Astrocyte (in vitro differentiated cells and primary cell): ENCODE results near the gene ANKDD1A. TPM values are rescaled to one million over a fixed set of nuclear protein-coding genes. Genes with fewer than 3 reads are reported as not detected.

Experiments
- DNase-seq: peaks from one replicate; pipeline ENCODE4 v3.0.0-alpha.2; 2010; ENCODE audit warnings: low read depth
- FAIRE-seq: peaks from 2 replicates; lab custom pipeline; 2011; peaks lifted over from hg19 to GRCh38; lab: Jason Lieb, UNC
- H2AFZ ChIP-seq: 2 replicates; pipeline ENCODE4 v1.6.0; 2012; ENCODE audit warnings: low read depth, low read length, inconsistent platforms
- H3K27ac ChIP-seq: 2 replicates; pipeline ENCODE4 v1.5.1; 2011; ENCODE audit warnings: low read depth, low read length, inconsistent platforms
- H3K27me3 ChIP-seq: 2 replicates; pipeline ENCODE4 v1.6.0; 2011; ENCODE audit warnings: low read length, inconsistent platforms; ENCODE audit not compliant: insufficient read depth
- H3K36me3 ChIP-seq: 2 replicates; pipeline ENCODE4 v1.5.1; 2011; ENCODE audit warnings: low read length, inconsistent platforms; ENCODE audit not compliant: insufficient read depth
- H3K4me1 ChIP-seq: 2 replicates; pipeline ENCODE4 v1.5.1; 2011; ENCODE audit warnings: low read length, inconsistent platforms; ENCODE audit not compliant: insufficient read depth
- H3K4me2 ChIP-seq: 2 replicates; pipeline ENCODE4 v1.6.0; 2012; ENCODE audit warnings: low read length, inconsistent platforms
- H3K4me3 ChIP-seq: 2 replicates; pipeline ENCODE4 v1.5.1; 2011; ENCODE audit warnings: low read depth, mild to moderate bottlenecking, low read length, inconsistent platforms; ENCODE audit not compliant: insufficient read depth
- H3K79me2 ChIP-seq: 2 replicates; pipeline ENCODE4 v1.6.0; 2012; ENCODE audit warnings: mild to moderate bottlenecking, low read length, inconsistent platforms; ENCODE audit not compliant: insufficient read depth
- H3K9ac ChIP-seq: 2 replicates; pipeline ENCODE4 v1.6.0; 2012; ENCODE audit warnings: mild to moderate bottlenecking, low read length, inconsistent platforms
- H3K9me3 ChIP-seq: 2 replicates; pipeline ENCODE4 v1.5.1; 2012; ENCODE audit warnings: low read depth, mild to moderate bottlenecking, low read length, inconsistent platforms; ENCODE audit not compliant: insufficient read depth
- H4K20me1 ChIP-seq: 2 replicates; pipeline ENCODE4 v1.6.0; 2012; ENCODE audit warnings: low read length, inconsistent platforms; ENCODE audit not compliant: insufficient read depth
- H3K27ac Mint-ChIP-seq: one replicate; pipeline ENCODE4 v1.8.0; 2021; ENCODE audit warnings: mild to moderate bottlenecking, mixed read lengths; ENCODE audit not compliant: unreplicated experiment
- H3K27me3 Mint-ChIP-seq: one replicate; pipeline ENCODE4 v1.8.0; 2021; ENCODE audit warnings: low read depth, mixed read lengths; ENCODE audit not compliant: unreplicated experiment
- H3K36me3 Mint-ChIP-seq: one replicate; pipeline ENCODE4 v1.8.0; 2021; ENCODE audit warnings: low read depth, mixed read lengths; ENCODE audit not compliant: unreplicated experiment
- H3K4me1 Mint-ChIP-seq: one replicate; pipeline ENCODE4 v1.8.0; 2021; ENCODE audit warnings: low read depth, mixed read lengths; ENCODE audit not compliant: unreplicated experiment
- H3K4me3 Mint-ChIP-seq: one replicate; pipeline ENCODE4 v1.8.0; 2021; ENCODE audit warnings: mild to moderate bottlenecking, moderate library complexity, mixed read lengths; ENCODE audit not compliant: unreplicated experiment
- H3K9me3 Mint-ChIP-seq: one replicate; pipeline ENCODE4 v1.8.0; 2021; ENCODE audit warnings: mild to moderate bottlenecking, mixed read lengths; ENCODE audit not compliant: unreplicated experiment
- CTCF ChIP-seq: IDR thresholded peaks from 2 replicates; pipeline ENCODE4 v1.5.1; 2011; ENCODE audit warnings: low read depth, mild to moderate bottlenecking, inconsistent platforms, low read length, moderate library complexity; ENCODE audit not compliant: insufficient read depth
- EZH2 ChIP-seq: IDR thresholded peaks from 2 replicates; pipeline ENCODE4 v1.6.1; 2012; ENCODE audit warnings: mild to moderate bottlenecking, low read length, inconsistent platforms; ENCODE audit not compliant: insufficient read depth
- total RNA-seq: library from RNA; stranded (reverse); gene quantifications from 2 replicates; pipeline ENCODE4 v1.2.1, GENCODE V29; 2021

ANKDD1A gene
- total RNA-seq, 1 donor from 2014 or later = 1.6 TPM

- Mint-ChIP-seq H3K36me3 (no peaks in the 10 kb centered on the region), H3K4me1 (peaks cover 5% of the 10 kb centered on the region), H3K27ac (no peak overlapping the region), H3K9me3 (no peaks in the 10 kb centered on the region), H3K27me3 (no peaks in the 10 kb centered on the region), H3K4me3 (no peak overlapping the region)
- no peaks in the 10 kb centered on the region for H3K4me1 ChIP-seq
- H3K27ac ChIP-seq = no peak overlapping the region
- FAIRE-seq = no peak
- no peaks in the 10 kb centered on the region for H3K27me3 ChIP-seq
- no peak overlapping the region for H3K4me3 ChIP-seq
- no peak overlapping the region for H2AFZ ChIP-seq
- H3K4me2 ChIP-seq = no peak overlapping the region
- H3K9me3 ChIP-seq = no peaks in the 10 kb centered on the region
- H3K79me2 ChIP-seq = peaks cover 29% of the 10 kb centered on the region
- no peak for DNase-seq
- peaks cover 8% of the 10 kb centered on the region for H4K20me1 ChIP-seq
- H3K9ac ChIP-seq = no peak overlapping the region
- TF ChIP-seq CTCF = no peak
- TF ChIP-seq EZH2 = no peak
- H3K36me3 ChIP-seq = peaks cover 3% of the 10 kb centered on the region
These were observed 79.9 kb downstream of the ANKDD1A start for GRCh38 chr15:64991536-64992135.

- Histone ChIP-seq H3K4me3 (no peak overlapping the region), H3K36me3 (no peaks in the 10 kb centered on the region), H4K20me1 (no peaks in the 10 kb centered on the region), H3K4me2 (no peak overlapping the region), H3K27ac (no peak overlapping the region), H3K4me1 (no peaks in the 10 kb centered on the region), H3K9me3 (no peaks in the 10 kb centered on the region), H2AFZ (no peak overlapping the region), H3K9ac (no peak overlapping the region), H3K79me2 (peaks cover 16% of the 10 kb centered on the region), H3K27me3 (no peaks in the 10 kb centered on the region)
- Mint-ChIP-seq H3K9me3 (no peaks in the 10 kb centered on the region), H3K27ac (no peak overlapping the region), H3K4me1 (peaks cover 3% of the 10 kb centered on the region), H3K36me3 (no peaks in the 10 kb centered on the region), H3K4me3 (peak overlapping the region; percentile 2), H3K27me3 (no peaks in the 10 kb centered on the region)
- FAIRE-seq (no peak), DNase-seq (no peak)
- TF ChIP-seq EZH2 = no peak
- TF ChIP-seq CTCF = no peak
These were observed 81.6 kb downstream of the ANKDD1A start for GRCh38 chr15:64993290-64993689.

DNA sequence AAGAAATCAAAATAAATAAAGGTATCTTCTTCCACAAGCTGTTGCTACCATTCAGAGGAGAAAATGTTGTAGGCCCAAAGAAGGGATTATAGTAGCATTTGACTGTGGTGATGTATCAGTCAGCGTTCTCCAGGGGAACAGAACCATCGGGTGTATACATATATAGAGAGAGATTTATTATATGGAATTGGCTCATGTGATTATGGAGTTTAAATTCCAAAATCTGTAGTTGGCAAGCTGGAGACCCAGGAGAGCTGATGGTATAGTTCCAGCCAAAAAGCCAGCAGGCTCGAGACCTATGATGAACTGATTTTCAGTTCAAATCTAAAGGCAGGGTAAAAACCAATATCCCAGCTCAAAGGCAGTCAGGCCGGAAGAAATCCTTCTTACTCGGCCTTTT lies 85.4 kb downstream of the ANKDD1A start:
- H3K4me1 ChIP-seq = no peaks in the 10 kb centered on the region
- no peak overlapping the region for H3K27ac ChIP-seq
- FAIRE-seq (no peak), DNase-seq (no peak)
- Mint-ChIP-seq H3K27me3 (no peaks in the 10 kb centered on the region), H3K27ac (no peak overlapping the region), H3K9me3 (no peaks in the 10 kb centered on the region), H3K4me1 (no peaks in the 10 kb centered on the region), H3K4me3 (no peak overlapping the region), H3K36me3 (peaks cover 3% of the 10 kb centered on the region)
- no peaks in the 10 kb centered on the region for H3K9me3 ChIP-seq
- H3K27me3 ChIP-seq = no peaks in the 10 kb centered on the region
- H2AFZ ChIP-seq = no peak overlapping the region
- TF ChIP-seq CTCF = no peak
- no peak for TF ChIP-seq EZH2
- no peaks in the 10 kb centered on the region for H3K36me3 ChIP-seq
- H3K4me3 ChIP-seq = no peak overlapping the region
- no peak overlapping the region for H3K9ac ChIP-seq
- no peaks in the 10 kb centered on the region for H4K20me1 ChIP-seq
- H3K79me2 ChIP-seq = no peaks in the 10 kb centered on the region
- no peak overlapping the region for H3K4me2 ChIP-seq
